Measurements from ENCODE around the gene KDM5B. TPM values are rescaled to one million over a fixed set of nuclear protein-coding genes. Genes with fewer than 3 reads are reported as not detected.
A peak's percentile ranks its signal among the peaks of the same experiment; 100 is the strongest.
"Not testable (repeated sequence)": the region's sequence is repeated elsewhere in the genome, so short reads cannot be mapped to it uniquely, and the experiment has no call there.

The KDM5B gene
- total and polyA plus RNA-seq, 3 experiments from 2014 or later, result 14.2 to 22.7 (median 18.6) TPM

- no peaks in the 10 kb centered on the region for H3K4me1 ChIP-seq (ENCODE audit: insufficient read depth, low read length)
- DNase-seq, result no peak
- H3K9me3 ChIP-seq (ENCODE audit: low read length), result no peaks in the 10 kb centered on the region
- CTCF ChIA-PET, result no interaction called here
- H3K36me3 ChIP-seq (ENCODE audit: insufficient read depth, low read length), result peaks cover 20% of the 10 kb centered on the region
- POLR2A ChIA-PET, result no interaction called here
- H3K4me1 Mint-ChIP-seq, result no peaks in the 10 kb centered on the region
- peaks cover 8 to 74% (median 13%) of the 10 kb centered on the region in 3 donors for H3K36me3 Mint-ChIP-seq
- H3K4me3 ChIP-seq (ENCODE audit: low read length), result no peak overlapping the region
- H3K9me3 Mint-ChIP-seq, result no peaks in the 10 kb centered on the region
- no peak overlapping the region for H3K27ac ChIP-seq (ENCODE audit: low read depth, low read length)
- peak overlapping the region in 1 of 8 donors; percentile 87 for H3K27ac Mint-ChIP-seq
- H3K27me3 Mint-ChIP-seq, result no peaks in the 10 kb centered on the region
- no peaks in the 10 kb centered on the region for H3K27me3 ChIP-seq (ENCODE audit: insufficient read depth, low read length, poor library complexity, severe bottlenecking)
- no peak overlapping the region for H3K4me3 Mint-ChIP-seq
Measured at GRCh38 chr1:202760589-202760988, 47.6 kb downstream of the KDM5B start.

GRCh38 chr1:202756391-202756790 lies 51.8 kb downstream of the KDM5B start:
- no peaks in the 10 kb centered on the region for H3K9me3 Mint-ChIP-seq
- no peak overlapping the region for H3K27ac Mint-ChIP-seq
- H3K9me3 ChIP-seq (ENCODE audit: low read length), result no peaks in the 10 kb centered on the region
- H3K27me3 ChIP-seq (ENCODE audit: insufficient read depth, low read length, poor library complexity, severe bottlenecking), result no peaks in the 10 kb centered on the region
- peaks cover 8 to 80% (median 16%) of the 10 kb centered on the region in 3 donors for H3K36me3 Mint-ChIP-seq
- H3K4me3 ChIP-seq (ENCODE audit: low read length), result no peak overlapping the region
- CTCF ChIA-PET, result no interaction called here
- no peaks in the 10 kb centered on the region for H3K4me1 ChIP-seq (ENCODE audit: insufficient read depth, low read length)
- DNase-seq, result no peak
- no peak overlapping the region for H3K27ac ChIP-seq (ENCODE audit: low read depth, low read length)
- H3K36me3 ChIP-seq (ENCODE audit: insufficient read depth, low read length), result peaks cover 39% of the 10 kb centered on the region
- H3K27me3 Mint-ChIP-seq, result no peaks in the 10 kb centered on the region
- H3K4me3 Mint-ChIP-seq, result no peak overlapping the region
- H3K4me1 Mint-ChIP-seq, result no peaks in the 10 kb centered on the region
- POLR2A ChIA-PET, result no interaction called here

- no peak overlapping the region for H3K27ac ChIP-seq (ENCODE audit: low read depth, low read length)
- no peak overlapping the region for H3K4me3 Mint-ChIP-seq
- POLR2A ChIA-PET, result no interaction called here
- H3K27ac Mint-ChIP-seq, result no peak overlapping the region
- DNase-seq, result no peak
- no peak overlapping the region for H3K4me3 ChIP-seq (ENCODE audit: low read length)
- H3K36me3 ChIP-seq (ENCODE audit: insufficient read depth, low read length), result peaks cover 45% of the 10 kb centered on the region
- H3K4me1 ChIP-seq (ENCODE audit: insufficient read depth, low read length), result no peaks in the 10 kb centered on the region
- peaks cover 10 to 86% (median 16%) of the 10 kb centered on the region in 3 donors for H3K36me3 Mint-ChIP-seq
- no peaks in the 10 kb centered on the region for H3K9me3 ChIP-seq (ENCODE audit: low read length)
- no peaks in the 10 kb centered on the region for H3K9me3 Mint-ChIP-seq
- H3K27me3 ChIP-seq (ENCODE audit: insufficient read depth, low read length, poor library complexity, severe bottlenecking), result no peaks in the 10 kb centered on the region
- CTCF ChIA-PET, result no interaction called here
- no peaks in the 10 kb centered on the region for H3K4me1 Mint-ChIP-seq
- H3K27me3 Mint-ChIP-seq, result no peaks in the 10 kb centered on the region
Measured at GRCh38 chr1:202754293-202754692, 53.9 kb downstream of the KDM5B start.

GRCh38 chr1:202752774-202753173 lies 55.4 kb downstream of the KDM5B start:
- H3K4me3 ChIP-seq (ENCODE audit: low read length), result no peak overlapping the region
- peaks cover 53% of the 10 kb centered on the region for H3K36me3 ChIP-seq (ENCODE audit: insufficient read depth, low read length)
- no peaks in the 10 kb centered on the region for H3K4me1 ChIP-seq (ENCODE audit: insufficient read depth, low read length)
- DNase-seq, result no peak
- H3K4me3 Mint-ChIP-seq, result no peak overlapping the region
- no peaks in the 10 kb centered on the region for H3K27me3 ChIP-seq (ENCODE audit: insufficient read depth, low read length, poor library complexity, severe bottlenecking)
- H3K27me3 Mint-ChIP-seq, result no peaks in the 10 kb centered on the region
- POLR2A ChIA-PET, result no interaction called here
- CTCF ChIA-PET, result no interaction called here
- H3K27ac ChIP-seq (ENCODE audit: low read depth, low read length), result no peak overlapping the region
- H3K27ac Mint-ChIP-seq, result peak overlapping the region in 2 of 8 donors; percentile 26 to 74
- no peaks in the 10 kb centered on the region for H3K9me3 Mint-ChIP-seq
- peaks cover 13 to 89% (median 16%) of the 10 kb centered on the region in 3 donors for H3K36me3 Mint-ChIP-seq
- H3K9me3 ChIP-seq (ENCODE audit: low read length), result no peaks in the 10 kb centered on the region
- H3K4me1 Mint-ChIP-seq, result no peaks in the 10 kb centered on the region

GRCh38 chr1:202750761-202751160 lies 57.5 kb downstream of the KDM5B start:
- Mint-ChIP-seq H3K9me3 (no peaks in the 10 kb centered on the region), H3K27ac (no peak overlapping the region), H3K4me1 (no peaks in the 10 kb centered on the region), H3K36me3 (peaks cover 8 to 82% (median 24%) of the 10 kb centered on the region in 3 donors), H3K27me3 (no peaks in the 10 kb centered on the region), H3K4me3 (no peak overlapping the region)
- no peaks in the 10 kb centered on the region for H3K9me3 ChIP-seq (ENCODE audit: low read length)
- H3K4me3 ChIP-seq (ENCODE audit: low read length), result no peak overlapping the region
- H3K4me1 ChIP-seq (ENCODE audit: insufficient read depth, low read length), result no peaks in the 10 kb centered on the region
- ChIA-PET CTCF (interaction anchor here (0.6 to 1.8 kb wide), 6 partner anchors 58 to 249 kb away, joined by 3 to 7 read pairs (median 4); partner anchors contain the start of gene KDM5B), POLR2A (no interaction called here)
- DNase-seq, result peak in 1 of 5 donors; percentile 2
- H3K27ac ChIP-seq (ENCODE audit: low read depth, low read length), result no peak overlapping the region
- H3K27me3 ChIP-seq (ENCODE audit: insufficient read depth, low read length, poor library complexity, severe bottlenecking), result no peaks in the 10 kb centered on the region
- H3K36me3 ChIP-seq (ENCODE audit: insufficient read depth, low read length), result peaks cover 51% of the 10 kb centered on the region

GRCh38 chr1:202750024-202750423 lies 58.2 kb downstream of the KDM5B start:
- H3K27me3 Mint-ChIP-seq, result no peaks in the 10 kb centered on the region
- H3K4me1 Mint-ChIP-seq, result no peaks in the 10 kb centered on the region
- H3K36me3 Mint-ChIP-seq, result peaks cover 13 to 82% (median 21%) of the 10 kb centered on the region in 3 donors
- DNase-seq, result no peak
- Histone ChIP-seq H3K4me3 (ENCODE audit: low read length) (no peak overlapping the region), H3K9me3 (ENCODE audit: low read length) (no peaks in the 10 kb centered on the region), H3K27ac (ENCODE audit: low read depth, low read length) (no peak overlapping the region), H3K36me3 (ENCODE audit: insufficient read depth, low read length) (peaks cover 51% of the 10 kb centered on the region), H3K27me3 (ENCODE audit: insufficient read depth, low read length, poor library complexity, severe bottlenecking) (no peaks in the 10 kb centered on the region), H3K4me1 (ENCODE audit: insufficient read depth, low read length) (no peaks in the 10 kb centered on the region)
- no peak overlapping the region for H3K27ac Mint-ChIP-seq
- no peaks in the 10 kb centered on the region for H3K9me3 Mint-ChIP-seq
- CTCF ChIA-PET, result interaction anchor here (1.8 kb wide), 1 partner anchor 58 kb away, joined by 4 read pairs; the partner anchor contains the start of gene KDM5B
- POLR2A ChIA-PET, result no interaction called here
- no peak overlapping the region for H3K4me3 Mint-ChIP-seq

GRCh38 chr1:202745323-202745888 lies 62.8 kb downstream of the KDM5B start:
- Histone ChIP-seq H3K27ac (ENCODE audit: low read depth, low read length) (no peak overlapping the region), H3K27me3 (ENCODE audit: insufficient read depth, low read length, poor library complexity, severe bottlenecking) (no peaks in the 10 kb centered on the region), H3K9me3 (ENCODE audit: low read length) (no peaks in the 10 kb centered on the region), H3K4me3 (ENCODE audit: low read length) (no peak overlapping the region), H3K36me3 (ENCODE audit: insufficient read depth, low read length) (peaks cover 59% of the 10 kb centered on the region), H3K4me1 (ENCODE audit: insufficient read depth, low read length) (no peaks in the 10 kb centered on the region)
- H3K27me3 Mint-ChIP-seq, result no peaks in the 10 kb centered on the region
- H3K27ac Mint-ChIP-seq, result no peak overlapping the region
- CTCF ChIA-PET, result no interaction called here
- DNase-seq, result no peak
- H3K9me3 Mint-ChIP-seq, result peaks cover 0 to 2% (median 0%) of the 10 kb centered on the region in 5 donors
- POLR2A ChIA-PET, result no interaction called here
- H3K36me3 Mint-ChIP-seq, result peaks cover 19 to 85% (median 34%) of the 10 kb centered on the region in 3 donors
- H3K4me3 Mint-ChIP-seq, result no peak overlapping the region
- no peaks in the 10 kb centered on the region for H3K4me1 Mint-ChIP-seq

- H3K36me3 ChIP-seq (ENCODE audit: insufficient read depth, low read length), result peaks cover 59% of the 10 kb centered on the region
- H3K27me3 ChIP-seq (ENCODE audit: insufficient read depth, low read length, poor library complexity, severe bottlenecking); POLR2A ChIA-PET; H3K27ac ChIP-seq (ENCODE audit: low read depth, low read length); DNase-seq; H3K9me3 ChIP-seq (ENCODE audit: low read length); H3K4me3 Mint-ChIP-seq; H3K4me1 ChIP-seq (ENCODE audit: insufficient read depth, low read length); CTCF ChIA-PET; H3K27me3 Mint-ChIP-seq; H3K9me3 Mint-ChIP-seq; H3K4me1 Mint-ChIP-seq; H3K4me3 ChIP-seq (ENCODE audit: low read length): not testable (repeated sequence)
- Mint-ChIP-seq H3K36me3 (peaks cover 19 to 79% (median 34%) of the 10 kb centered on the region in 3 donors), H3K27ac (peak overlapping the region in 1 of 8 donors; percentile 19)
Measured at GRCh38 chr1:202744770-202745169, 63.5 kb downstream of the KDM5B start.

Data from CD8-positive, alpha-beta memory T cell (primary cell).